NT2/D1 (cell line): ENCODE measurements around the gene HSP90AB1.

ENCODE experiments used
- DNase-seq: peaks from one replicate; pipeline ENCODE4 v3.0.0-alpha.2; 2011; ENCODE audit warnings: low read depth, low spot score
- H3K27me3 ChIP-seq: 2 replicates; pipeline ENCODE4 v1.6.0; 2011; ENCODE audit warnings: mild to moderate bottlenecking; ENCODE audit not compliant: insufficient read length, insufficient read depth
- H3K36me3 ChIP-seq: 2 replicates; pipeline ENCODE4 v1.6.1; 2011; ENCODE audit warnings: mild to moderate bottlenecking, low read length, mixed read lengths; ENCODE audit not compliant: insufficient read depth, insufficient read length
- H3K4me1 ChIP-seq: 2 replicates; pipeline ENCODE4 v1.5.1; 2011; ENCODE audit not compliant: insufficient read depth, insufficient read length
- H3K4me3 ChIP-seq: 2 replicates; pipeline ENCODE4 v1.5.1; 2011; ENCODE audit warnings: low read depth; ENCODE audit not compliant: insufficient read length
- H3K9ac ChIP-seq: 2 replicates; pipeline ENCODE4 v1.6.0; 2011; ENCODE audit warnings: low read depth; ENCODE audit not compliant: insufficient read length
- H3K9me3 ChIP-seq: 2 replicates; pipeline ENCODE4 v1.5.1; 2011; ENCODE audit warnings: mild to moderate bottlenecking, low read length; ENCODE audit not compliant: insufficient read depth
- SUZ12 ChIP-seq: IDR thresholded peaks from 2 replicates; pipeline ENCODE4 v1.6.1; 2011; ENCODE audit not compliant: insufficient read length, insufficient read depth; ENCODE audit errors: extremely low read depth
- YY1 ChIP-seq: IDR thresholded peaks from 2 replicates; pipeline ENCODE4 v1.6.1; 2011; ENCODE audit not compliant: insufficient read length, insufficient read depth
- ZNF274 ChIP-seq: IDR thresholded peaks from 2 replicates; pipeline ENCODE4 v1.6.1; 2011; ENCODE audit warnings: mild to moderate bottlenecking, low read depth, low read length

The HSP90AB1 gene

DNA sequence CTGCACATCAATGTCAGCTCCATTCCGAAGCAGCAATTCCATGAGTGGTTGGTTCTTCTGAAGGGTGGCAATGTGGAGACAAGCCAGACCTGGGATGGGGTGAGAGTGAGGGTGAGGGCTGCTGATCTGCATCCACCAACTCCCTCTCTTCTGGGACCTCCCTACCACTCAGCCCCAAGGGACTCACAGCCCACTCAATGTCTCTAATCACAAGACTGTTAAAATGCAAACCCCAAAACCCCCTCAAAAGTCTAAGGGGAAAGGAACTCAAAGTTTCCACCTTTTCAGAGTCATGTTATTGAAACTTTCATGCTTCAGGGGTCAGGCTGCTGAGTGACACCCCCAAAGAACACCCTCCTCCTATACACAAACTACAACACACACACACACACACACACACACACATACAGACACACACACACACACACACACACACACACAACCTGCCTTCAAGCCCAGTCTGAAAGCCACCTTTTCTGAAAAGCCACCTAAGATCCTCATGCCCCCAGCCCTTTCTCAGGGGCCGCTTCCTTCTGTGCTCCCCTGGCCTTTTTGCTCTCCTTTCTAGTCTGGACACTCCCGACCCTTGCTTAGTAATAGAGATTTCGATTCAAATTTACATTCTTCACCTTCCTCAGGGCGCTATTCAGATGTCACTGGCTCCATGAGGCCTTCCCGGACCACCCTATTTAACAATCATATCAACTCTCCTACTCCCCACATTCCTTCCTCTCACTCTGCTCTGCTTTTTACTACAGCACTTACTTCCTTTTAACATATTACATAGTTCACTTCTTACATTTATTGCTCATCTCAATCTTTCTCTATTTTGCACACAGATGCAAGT is 13.8 kb downstream of the HSP90AB1 start:
- Histone ChIP-seq H3K36me3 (peaks cover 55% of the 10 kb centered on the region), H3K4me1 (peaks cover 23% of the 10 kb centered on the region), H3K9ac (no peak overlapping the region), H3K27me3 (no peaks in the 10 kb centered on the region), H3K4me3 (no peak overlapping the region), H3K9me3 (no peaks in the 10 kb centered on the region)
- no peak for TF ChIP-seq SUZ12
- no peak for TF ChIP-seq ZNF274
- no peak for TF ChIP-seq YY1
- DNase-seq: no peak

DNA sequence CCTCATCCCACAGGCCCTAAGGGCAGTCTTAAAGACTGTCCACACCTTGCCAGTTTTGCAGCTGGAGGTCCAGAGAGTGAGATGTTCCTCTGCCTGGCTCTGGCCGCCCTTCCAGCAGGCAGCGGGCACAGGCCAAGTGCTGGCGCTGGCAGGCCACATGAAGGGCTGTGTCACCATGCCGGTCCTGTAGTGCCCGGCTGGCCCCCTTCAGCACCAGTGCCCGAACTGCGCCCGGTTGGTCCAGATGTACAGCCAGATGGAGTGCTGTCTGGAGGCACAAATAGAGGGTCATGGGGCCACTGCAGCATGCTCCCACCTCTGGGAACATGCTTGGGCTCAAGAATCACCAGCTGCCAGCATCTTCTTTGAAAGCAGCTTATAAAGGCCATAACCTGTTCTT is 14.7 kb downstream of the HSP90AB1 start:
- Histone ChIP-seq H3K36me3 (peaks cover 48% of the 10 kb centered on the region), H3K27me3 (peaks cover 2% of the 10 kb centered on the region), H3K9ac (no peak overlapping the region), H3K9me3 (no peaks in the 10 kb centered on the region), H3K4me3 (no peak overlapping the region), H3K4me1 (peaks cover 23% of the 10 kb centered on the region)
- DNase-seq: no peak
- TF ChIP-seq SUZ12 (no peak), YY1 (no peak), ZNF274 (no peak)

DNA sequence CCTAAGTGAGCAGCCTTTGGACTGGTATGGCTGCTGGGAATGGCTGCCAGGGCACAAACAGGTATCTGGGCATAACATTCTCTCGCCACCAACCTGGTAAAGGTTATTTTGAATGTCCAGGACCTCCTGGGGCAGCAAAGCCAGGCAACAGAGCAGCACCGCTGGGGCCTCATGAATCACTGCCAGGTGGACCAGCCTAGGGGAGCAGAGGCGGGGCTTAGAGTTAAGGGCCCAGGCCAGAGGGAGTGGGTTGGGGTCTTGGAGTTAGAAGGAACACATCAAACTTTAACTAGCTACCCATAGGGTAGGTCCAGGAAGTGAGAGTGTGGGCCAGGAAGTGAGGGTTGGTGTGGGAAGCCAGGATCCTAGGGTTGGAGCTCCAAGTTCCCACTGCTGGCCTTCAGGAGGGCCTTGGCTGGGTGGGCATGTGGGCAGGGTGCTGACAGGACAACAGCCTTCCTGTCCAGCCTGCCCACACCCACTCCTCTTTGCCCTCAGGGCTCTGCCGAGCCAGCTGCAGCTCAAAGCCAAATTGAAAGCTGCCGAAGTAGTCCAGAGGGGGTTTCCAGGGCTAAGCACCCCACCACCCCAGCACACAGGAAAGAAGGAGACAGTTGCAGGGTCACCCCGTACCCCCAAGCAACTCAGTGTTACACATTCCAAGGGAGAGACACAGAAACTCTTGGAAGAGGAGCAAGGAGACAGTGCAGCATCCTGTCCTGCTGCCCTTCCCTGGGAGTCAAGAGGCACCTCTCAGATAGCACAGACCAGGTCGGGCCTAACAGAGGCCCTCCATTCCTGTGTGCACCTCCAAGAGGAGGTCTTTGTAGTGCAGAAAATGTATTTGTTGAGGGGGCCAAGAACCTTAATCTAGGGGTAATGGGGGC is 15.8 kb downstream of the HSP90AB1 start:
- TF ChIP-seq SUZ12 (no peak), YY1 (no peak), ZNF274 (no peak)
- peaks cover 22% of the 10 kb centered on the region for H3K4me1 ChIP-seq
- no peaks in the 10 kb centered on the region for H3K9me3 ChIP-seq
- H3K27me3 ChIP-seq: peaks cover 5% of the 10 kb centered on the region
- H3K9ac ChIP-seq: peak overlapping the region; percentile 21
- no peak overlapping the region for H3K4me3 ChIP-seq
- no peak for DNase-seq
- peaks cover 48% of the 10 kb centered on the region for H3K36me3 ChIP-seq

DNA sequence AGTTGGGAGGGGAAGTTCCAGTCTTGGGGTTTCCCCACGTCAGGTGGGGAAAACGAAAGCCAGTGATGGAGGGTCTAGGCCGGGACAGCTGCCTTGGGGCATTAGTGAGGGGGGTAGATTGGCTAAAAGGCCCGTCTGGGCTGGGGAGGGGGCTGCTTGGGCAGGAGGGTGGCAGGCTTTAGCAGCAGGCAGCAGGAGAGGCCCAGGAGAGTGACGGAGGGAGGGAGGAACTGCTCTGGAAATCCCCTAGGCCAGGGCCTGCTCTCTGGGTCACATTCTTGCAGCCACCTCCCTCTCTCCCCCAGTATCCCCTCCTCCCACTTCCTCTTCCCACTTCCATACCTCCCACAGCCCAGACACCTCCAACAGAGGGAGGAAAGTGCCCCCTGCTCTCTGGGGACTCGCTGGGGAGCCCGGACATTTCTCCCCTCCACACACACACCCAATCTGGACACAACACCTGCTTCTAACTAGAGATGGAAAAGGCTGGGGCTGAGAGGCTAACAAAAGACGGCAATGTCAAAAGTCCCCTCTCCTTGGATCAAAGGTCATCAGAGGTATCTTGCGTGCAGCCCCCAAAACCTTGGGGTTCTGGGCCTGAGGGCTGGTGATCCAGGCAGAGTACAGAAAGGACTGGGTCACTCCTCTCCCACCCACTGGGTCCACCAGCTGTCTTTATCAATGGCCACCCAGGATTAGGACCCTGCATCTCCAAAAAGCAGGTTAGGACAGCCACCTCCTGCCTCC is 16.6 kb downstream of the HSP90AB1 start:
- Histone ChIP-seq H3K4me3 (no peak overlapping the region), H3K4me1 (peaks cover 22% of the 10 kb centered on the region), H3K9ac (peak overlapping the region; percentile 50), H3K27me3 (peaks cover 11% of the 10 kb centered on the region), H3K9me3 (no peaks in the 10 kb centered on the region), H3K36me3 (peaks cover 41% of the 10 kb centered on the region)
- no peak for TF ChIP-seq ZNF274
- no peak for TF ChIP-seq YY1
- TF ChIP-seq SUZ12: no peak
- no peak for DNase-seq

DNA sequence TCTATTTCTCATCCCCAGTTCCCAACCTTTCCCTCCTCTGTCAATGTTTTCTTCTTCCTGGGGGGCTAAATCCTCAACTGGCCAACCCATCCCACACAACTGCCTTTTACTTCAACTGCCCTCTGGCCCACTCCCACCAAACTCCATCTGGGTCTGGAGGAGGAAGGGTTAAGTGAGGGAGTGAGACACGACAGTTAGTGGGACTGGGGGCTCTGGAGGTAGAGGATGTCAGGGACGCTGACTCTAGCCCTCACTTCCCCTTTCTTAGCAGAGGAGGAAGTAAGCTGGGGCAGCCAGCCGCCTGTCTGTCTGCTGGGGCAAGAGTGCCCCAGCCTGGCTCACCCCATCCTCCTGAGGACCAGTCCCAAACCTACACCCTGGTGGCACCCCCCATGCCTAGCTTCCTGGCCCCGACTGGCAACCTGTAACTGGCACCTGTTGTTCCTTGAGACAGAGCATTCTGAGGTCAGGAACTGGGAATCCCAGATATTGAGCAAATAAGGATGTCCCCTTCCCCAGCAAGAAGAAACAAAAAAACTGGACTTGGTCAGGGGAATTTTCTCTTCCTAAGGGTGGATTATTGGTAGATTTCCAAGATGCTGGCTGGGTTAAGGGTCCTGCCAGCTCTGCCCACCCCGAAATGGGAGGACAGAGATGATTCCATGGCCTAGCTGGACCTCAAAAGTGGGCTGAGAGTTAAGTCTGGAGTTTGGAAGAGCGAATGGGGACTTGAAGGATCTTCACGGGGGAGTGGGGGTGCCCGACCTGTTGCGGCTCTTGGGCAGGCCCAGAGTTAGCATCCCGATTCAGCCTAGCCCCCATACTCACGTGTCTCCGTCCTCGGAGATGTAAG is 17.5 kb downstream of the HSP90AB1 start:
- Histone ChIP-seq H3K9ac (peak overlapping the region; percentile 83), H3K9me3 (no peaks in the 10 kb centered on the region), H3K36me3 (peaks cover 34% of the 10 kb centered on the region), H3K27me3 (peaks cover 19% of the 10 kb centered on the region), H3K4me1 (peaks cover 27% of the 10 kb centered on the region), H3K4me3 (peak overlapping the region; percentile 74)
- TF ChIP-seq SUZ12 (no peak), YY1 (no peak), ZNF274 (no peak)
- DNase-seq: no peak

DNA sequence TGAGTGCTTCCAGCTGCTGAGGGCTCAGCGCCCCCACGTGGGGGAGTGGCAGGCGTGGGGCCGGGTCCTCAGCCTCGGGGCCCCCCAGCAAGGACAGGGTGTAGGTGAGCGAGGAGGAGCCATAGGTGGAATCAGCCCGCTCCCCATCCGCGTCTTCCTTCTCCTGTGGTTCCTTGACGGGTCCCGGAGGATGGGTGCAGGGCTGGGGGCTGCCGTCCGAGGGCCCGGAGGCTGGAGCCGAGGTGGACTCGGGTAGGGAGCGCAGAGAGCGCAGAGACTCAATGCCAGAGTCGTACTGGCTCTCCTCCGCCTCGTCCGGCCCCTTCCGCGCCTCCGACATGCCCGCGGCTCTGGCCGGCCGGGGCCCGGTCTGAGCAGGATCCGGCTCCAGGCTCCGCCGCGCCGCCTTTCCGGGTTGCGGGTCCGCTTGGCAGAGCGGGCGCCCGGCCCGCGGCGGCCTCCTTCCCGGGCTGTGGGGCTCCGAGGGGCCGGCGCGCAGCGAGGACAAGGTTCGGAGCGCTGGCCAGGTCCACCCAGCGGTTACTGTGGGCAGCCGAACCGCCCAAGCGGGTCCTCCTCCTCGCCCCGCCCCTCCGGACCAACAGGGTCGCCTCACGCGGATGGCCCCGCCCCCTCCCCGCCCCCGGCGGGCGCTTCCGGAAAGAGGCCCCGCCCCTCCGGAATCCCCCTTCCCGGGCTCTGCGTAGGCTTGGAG is 18.3 kb downstream of the HSP90AB1 start, which contains the start of gene NFKBIE:
Gene NFKBIE (minus strand): TSS at position 545 of the 715 bp plus-strand sequence. CDS start 205 bp downstream, at position 340.
- Histone ChIP-seq H3K36me3 (peaks cover 27% of the 10 kb centered on the region), H3K27me3 (peaks cover 27% of the 10 kb centered on the region), H3K4me3 (peak within 1 kb of the TSS; percentile 74), H3K4me1 (peaks cover 27% of the 10 kb centered on the region), H3K9ac (peak within 1 kb of the TSS; percentile 83), H3K9me3 (no peaks in the 10 kb centered on the region)
- DNase-seq: peak; percentile 58
- TF ChIP-seq ZNF274: no peak
- no peak for TF ChIP-seq YY1
- TF ChIP-seq SUZ12: no peak
